CD14-positive monocyte (primary cell): ENCODE results near the gene LPXN. TPM values are rescaled to one million over a fixed set of nuclear protein-coding genes. Genes with fewer than 3 reads are reported as not detected.

ENCODE experiments used
- DNase-seq, 3 donors: peaks; one replicate each; pipeline ENCODE4 v3.0.0-alpha.2; 2011 to 2022
- H2AFZ ChIP-seq: 2 replicates; pipeline ENCODE4 v1.6.0; 2012; ENCODE audit warnings: mild to moderate bottlenecking, low read depth, low read length, inconsistent platforms; ENCODE audit not compliant: insufficient read depth, poor library complexity, severe bottlenecking
- H3K27ac ChIP-seq, 2 donors: 1 replicate in 1 of 2; 2 replicates in 1 of 2; pipeline ENCODE4 v1.5.1; 2012 to 2013; ENCODE audit warnings: low read length in 2 of 2, control low read depth in 1 of 2, inconsistent platforms in 1 of 2, low read depth in 1 of 2, mild to moderate bottlenecking in 1 of 2
- H3K27me3 ChIP-seq, 2 donors: one replicate each; pipeline versions ENCODE4 v1.6.0 to v1.6.1; 2011 to 2013; ENCODE audit warnings: low read length in 2 of 2; ENCODE audit not compliant: control insufficient read depth in 2 of 2, insufficient read depth in 2 of 2
- H3K36me3 ChIP-seq, 2 donors: replicated peaks in 1 of 2; 1 replicate in 1 of 2; 2 replicates in 1 of 2; pipeline versions ENCODE4 v1.5.1 to v1.6.1; 2012 to 2013; ENCODE audit warnings: low read length in 2 of 2, control low read depth in 1 of 2, inconsistent platforms in 1 of 2, mild to moderate bottlenecking in 1 of 2; ENCODE audit not compliant: insufficient read depth in 2 of 2, control insufficient read depth in 1 of 2
- H3K4me1 ChIP-seq, 2 donors: 1 replicate in 1 of 2; 2 replicates in 1 of 2; pipeline versions ENCODE4 v1.5.1 to v1.6.1; 2012 to 2013; ENCODE audit warnings: low read length in 2 of 2, control low read depth in 1 of 2, inconsistent platforms in 1 of 2, mild to moderate bottlenecking in 1 of 2, moderate library complexity in 1 of 2; ENCODE audit not compliant: insufficient read depth in 2 of 2, control insufficient read depth in 1 of 2
- H3K4me2 ChIP-seq: replicated peaks from 2 replicates; pipeline ENCODE3; 2012; ENCODE audit warnings: low read length, moderate library complexity, mild to moderate bottlenecking; ENCODE audit not compliant: poor library complexity, severe bottlenecking; ENCODE audit errors: extremely low read depth
- H3K4me3 ChIP-seq, 3 experiments: fragments of 200-600 bp in 1 of 3; sonication (generic) in 1 of 3; replicated peaks in 1 of 3; 1 replicate in 2 of 3; 2 replicates in 1 of 3; pipeline ENCODE4 v1.5.1; 2011 to 2013; ENCODE audit warnings: low read length in 3 of 3, mild to moderate bottlenecking in 3 of 3, control low read depth in 2 of 3, low read depth in 2 of 3, inconsistent platforms in 1 of 3, moderate library complexity in 1 of 3
- H3K79me2 ChIP-seq: 2 replicates; pipeline ENCODE4 v1.6.0; 2012; ENCODE audit warnings: mild to moderate bottlenecking, control low read depth, inconsistent platforms, low read length, moderate library complexity; ENCODE audit not compliant: insufficient read depth
- H3K9ac ChIP-seq: 2 replicates; pipeline ENCODE4 v1.6.0; 2017; ENCODE audit warnings: low read length, mild to moderate bottlenecking; ENCODE audit not compliant: insufficient read depth, poor library complexity, severe bottlenecking
- H3K9me3 ChIP-seq, 2 donors: replicated peaks in 1 of 2; 1 replicate in 1 of 2; 2 replicates in 1 of 2; pipeline versions ENCODE4 v1.5.1 to v1.6.1; 2012 to 2013; ENCODE audit warnings: low read length in 2 of 2, control low read depth in 1 of 2; ENCODE audit not compliant: control insufficient read depth in 1 of 2, insufficient read depth in 1 of 2
- H4K20me1 ChIP-seq: 2 replicates; pipeline ENCODE4 v1.6.0; 2012; ENCODE audit warnings: mild to moderate bottlenecking, low read length, control low read depth, moderate library complexity; ENCODE audit not compliant: insufficient read depth
- H3K27ac Mint-ChIP-seq, 7 donors: one replicate each; pipeline ENCODE4 v1.8.0; 2020; ENCODE audit warnings: mild to moderate bottlenecking in 7 of 7, mixed read lengths in 7 of 7, moderate library complexity in 6 of 7, inconsistent platforms in 2 of 7
- H3K27me3 Mint-ChIP-seq, 3 donors: one replicate each; pipeline ENCODE4 v1.8.0; 2021 to 2022; ENCODE audit warnings: low read depth in 3 of 3, mild to moderate bottlenecking in 3 of 3, mixed read lengths in 3 of 3, moderate library complexity in 3 of 3, inconsistent platforms in 1 of 3
- H3K36me3 Mint-ChIP-seq, 2 donors: one replicate each; pipeline ENCODE4 v1.8.0; 2020; ENCODE audit warnings: mixed read lengths in 2 of 2, inconsistent platforms in 1 of 2, mild to moderate bottlenecking in 1 of 2
- H3K4me1 Mint-ChIP-seq: one replicate; pipeline ENCODE4 v1.8.0; 2020; ENCODE audit warnings: mild to moderate bottlenecking, mixed read lengths
- H3K4me3 Mint-ChIP-seq, 2 donors: one replicate each; pipeline ENCODE4 v1.8.0; 2020; ENCODE audit warnings: mild to moderate bottlenecking in 2 of 2, mixed read lengths in 2 of 2, moderate library complexity in 1 of 2
- H3K9me3 Mint-ChIP-seq, 7 donors: one replicate each; pipeline ENCODE4 v1.8.0; 2020 to 2022; ENCODE audit warnings: mixed read lengths in 7 of 7, mild to moderate bottlenecking in 6 of 7, moderate library complexity in 6 of 7, inconsistent platforms in 2 of 7
- CTCF ChIP-seq: fragments of 200-600 bp; IDR thresholded peaks from one replicate; pipeline ENCODE4 v1.8.0; 2022; ENCODE audit warnings: antibody characterized with exemption, mild to moderate bottlenecking
- WGBS: methylation state at CpG from one replicate; pipeline ENCODE4 v1.1.5; 2013; ENCODE audit warnings: missing lambda C conversion rate; ENCODE audit not compliant: insufficient coverage; 5-methylcytosine and 5-hydroxymethylcytosine counted together
- intact Hi-C, 2 donors: fragments of 100-400 bp; cut with micrococcal nuclease; formaldehyde crosslinking; loops; one replicate each; pipeline versions ENCODE4 v1.15.0 to v1.15.1; 2023
- polyA plus RNA-seq, 3 donors: library from polyadenylated mRNA; depleted of rRNA in 1 of 3; unstranded in 2 of 3; stranded (reverse) in 1 of 3; fragments of 300-500 nt in 2 of 3; fragments of >200 nt in 1 of 3; fragmentation: Illumina TruSeq in 2 of 3; gene quantifications; 1 replicate in 2 of 3; 2 replicates in 1 of 3; pipeline ENCODE4 v1.2.3, GENCODE V29; 2012 to 2021

Gene LPXN
- polyA plus RNA-seq, 3 donors: 81.3 to 133 (median 101) TPM

DNA sequence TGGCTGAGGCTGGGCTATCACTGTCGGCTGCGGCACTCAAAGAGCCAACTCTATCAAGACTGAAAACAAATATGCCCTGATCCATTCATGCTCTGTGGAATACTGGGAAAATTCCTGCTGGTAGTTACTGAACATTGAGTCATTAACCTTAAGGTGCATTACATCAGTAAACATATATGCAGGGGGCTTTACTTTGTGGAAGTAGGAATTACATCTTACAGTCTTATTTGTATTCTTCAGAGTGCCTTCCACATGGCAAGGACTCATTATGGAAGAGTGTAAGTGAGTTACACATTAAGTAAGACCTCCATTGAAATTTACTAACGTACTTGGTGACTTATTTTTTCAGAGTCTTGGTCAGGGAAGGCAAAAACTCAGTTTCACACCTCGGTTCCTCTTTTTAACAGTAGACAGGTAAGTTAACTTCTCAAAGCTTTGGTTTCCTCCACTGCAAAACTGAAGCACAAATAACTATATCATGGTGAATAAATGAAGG is 72.2 kb downstream of the LPXN start:
- peaks cover 23% of the 10 kb centered on the region for H3K4me1 Mint-ChIP-seq
- Histone ChIP-seq H4K20me1 (no peaks in the 10 kb centered on the region), H2AFZ (no peak overlapping the region), H3K79me2 (no peaks in the 10 kb centered on the region), H3K9me3 (no peaks in the 10 kb centered on the region), H3K36me3 (no peaks in the 10 kb centered on the region), H3K27me3 (no peaks in the 10 kb centered on the region), H3K4me3 (no peak overlapping the region), H3K4me2 (no peak overlapping the region), H3K9ac (no peak overlapping the region), H3K4me1 (peaks cover 10 to 17% of the 10 kb centered on the region in 2 donors), H3K27ac (no peak overlapping the region)
- WGBS: no CpG with 5 or more reads among the region's 4 CpGs
- no peaks in the 10 kb centered on the region for H3K9me3 Mint-ChIP-seq
- no peak overlapping the region for H3K4me3 Mint-ChIP-seq
- DNase-seq: no peak
- no peaks in the 10 kb centered on the region for H3K36me3 Mint-ChIP-seq
- H3K27me3 Mint-ChIP-seq: no peaks in the 10 kb centered on the region
- intact Hi-C loops: no loop called here
- no peak overlapping the region for H3K27ac Mint-ChIP-seq
- TF ChIP-seq CTCF: no peak

DNA sequence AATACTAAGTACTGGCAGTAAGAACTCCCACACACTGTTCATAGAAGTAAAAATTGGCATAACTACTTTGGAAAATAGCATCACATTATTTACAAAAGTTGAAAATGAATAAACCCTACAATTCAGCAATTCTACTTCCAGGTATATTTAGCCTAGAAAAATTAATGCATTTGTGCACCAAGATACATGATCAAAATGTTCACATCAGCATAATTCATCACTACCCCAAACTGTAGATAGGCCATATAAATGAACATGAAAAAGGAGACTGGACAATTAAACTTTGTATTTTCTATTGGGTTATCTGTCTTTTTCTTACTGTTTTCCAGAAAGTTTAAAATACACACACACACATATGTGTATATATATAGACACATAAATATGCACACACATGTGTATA is 73.7 kb downstream of the LPXN start:
- Histone ChIP-seq H3K4me2 (no peak overlapping the region), H3K4me3 (no peak overlapping the region), H3K9ac (no peak overlapping the region), H3K27me3 (no peaks in the 10 kb centered on the region), H2AFZ (no peak overlapping the region), H4K20me1 (no peaks in the 10 kb centered on the region), H3K27ac (no peak overlapping the region), H3K79me2 (no peaks in the 10 kb centered on the region), H3K36me3 (no peaks in the 10 kb centered on the region), H3K4me1 (peaks cover 6 to 14% of the 10 kb centered on the region in 2 donors), H3K9me3 (no peaks in the 10 kb centered on the region)
- no peak for TF ChIP-seq CTCF
- Mint-ChIP-seq H3K36me3 (no peaks in the 10 kb centered on the region), H3K27me3 (no peaks in the 10 kb centered on the region), H3K4me1 (peaks cover 23% of the 10 kb centered on the region), H3K4me3 (no peak overlapping the region), H3K27ac (no peak overlapping the region), H3K9me3 (no peaks in the 10 kb centered on the region)
- no peak for DNase-seq
- intact Hi-C loops: no loop called here
